Spleen (tissue), 7 donors: ENCODE results near the gene PKP4.

Experiments
- CTCF ChIP-seq, 11 experiments: fragments of 200-600 bp in 7 of 11; fragments of 450-650 bp in 4 of 11; sonication (generic) in 4 of 11; IDR thresholded peaks in 8 of 11; conservative IDR thresholded peaks in 3 of 11; 1 replicate in 7 of 11; 2 replicates in 4 of 11; pipeline versions ENCODE4 v1.4.0 to v1.8.0; 2016 to 2021; ENCODE audit warnings: antibody characterized with exemption in 11 of 11, inconsistent platforms in 4 of 11, mild to moderate bottlenecking in 1 of 11
- POLR2A ChIP-seq, 3 donors: fragments of 450-650 bp; IDR thresholded peaks; one replicate each; pipeline ENCODE4 v1.5.1; 2017; ENCODE audit warnings: antibody characterized with exemption in 3 of 3, mild to moderate bottlenecking in 1 of 3
- POLR2AphosphoS5 ChIP-seq, 3 donors: sonication (generic); formaldehyde crosslinking; IDR thresholded peaks; one replicate each; pipeline ENCODE4 v1.5.1; 2017; ENCODE audit warnings: antibody characterized with exemption in 3 of 3
- donor health status: DM: no; HTN: no; CAD: no; lungs with moderate emphysema.
- donor health status: DM: no; HTN: no; CAD: no.
- donor health status: DM: no; HTN: no; CAD: no.

GRCh38 chr2:158579928-158580327 lies 123.2 kb downstream of the PKP4 start:
- no peak for TF ChIP-seq POLR2A (IDR thresholded peaks at IDR 0.05)
- TF ChIP-seq CTCF (IDR thresholded peaks at IDR 0.05 in 8 of 11, conservative IDR thresholded peaks at IDR 0.05 in 3 of 11), result no peak
- no peak for TF ChIP-seq POLR2AphosphoS5 (IDR thresholded peaks at IDR 0.05)
